Measurements from ENCODE around the gene MEIS3. TPM values are rescaled to one million over a fixed set of nuclear protein-coding genes. Genes with fewer than 3 reads are reported as not detected.

MEIS3 gene
- total RNA-seq, 2 donors from 2014 or later: 16.2 to 41.6 TPM

DNA sequence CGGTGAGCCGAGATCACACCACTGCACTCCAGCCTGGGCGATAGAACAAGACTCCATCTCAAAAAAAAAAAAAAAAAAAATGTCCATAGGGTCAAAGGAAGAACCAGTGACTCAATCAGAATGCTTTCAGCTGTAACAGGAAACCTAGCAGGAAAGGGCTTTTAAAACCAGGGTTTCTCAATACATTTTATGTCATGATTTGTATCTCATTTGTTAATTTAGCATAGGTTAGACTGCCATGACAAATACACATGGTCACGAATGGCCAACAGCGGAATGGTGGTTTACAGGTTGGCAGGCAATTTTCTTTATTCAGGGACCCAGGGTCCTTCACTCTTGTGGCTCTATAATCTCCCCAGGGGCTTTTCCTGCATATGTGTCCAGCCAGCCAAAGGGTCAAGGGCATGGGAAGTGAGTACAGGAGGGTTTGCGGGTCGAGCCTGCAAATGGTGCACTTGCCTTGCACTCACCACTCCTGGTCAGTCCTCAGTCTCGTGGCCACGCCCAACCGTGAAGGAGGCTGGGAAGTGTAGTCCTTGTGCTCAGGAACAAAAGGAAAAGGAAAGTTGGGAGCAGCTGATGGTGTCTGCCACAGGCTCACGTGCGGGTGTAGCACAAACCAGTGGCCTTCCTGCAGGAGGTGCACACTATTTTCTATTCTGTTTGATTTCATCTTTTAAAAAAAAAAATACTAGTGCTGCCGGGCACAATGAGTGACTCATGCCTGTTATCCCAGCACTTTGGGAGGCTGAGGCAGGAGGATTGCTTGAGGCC lies 55.4 kb downstream of the MEIS3 start:
- TF ChIP-seq POLR2A (IDR thresholded peaks at IDR 0.05) (no peak), POLR2AphosphoS5 (IDR thresholded peaks at IDR 0.05) (no peak)
- TF ChIP-seq, protein P1, sequence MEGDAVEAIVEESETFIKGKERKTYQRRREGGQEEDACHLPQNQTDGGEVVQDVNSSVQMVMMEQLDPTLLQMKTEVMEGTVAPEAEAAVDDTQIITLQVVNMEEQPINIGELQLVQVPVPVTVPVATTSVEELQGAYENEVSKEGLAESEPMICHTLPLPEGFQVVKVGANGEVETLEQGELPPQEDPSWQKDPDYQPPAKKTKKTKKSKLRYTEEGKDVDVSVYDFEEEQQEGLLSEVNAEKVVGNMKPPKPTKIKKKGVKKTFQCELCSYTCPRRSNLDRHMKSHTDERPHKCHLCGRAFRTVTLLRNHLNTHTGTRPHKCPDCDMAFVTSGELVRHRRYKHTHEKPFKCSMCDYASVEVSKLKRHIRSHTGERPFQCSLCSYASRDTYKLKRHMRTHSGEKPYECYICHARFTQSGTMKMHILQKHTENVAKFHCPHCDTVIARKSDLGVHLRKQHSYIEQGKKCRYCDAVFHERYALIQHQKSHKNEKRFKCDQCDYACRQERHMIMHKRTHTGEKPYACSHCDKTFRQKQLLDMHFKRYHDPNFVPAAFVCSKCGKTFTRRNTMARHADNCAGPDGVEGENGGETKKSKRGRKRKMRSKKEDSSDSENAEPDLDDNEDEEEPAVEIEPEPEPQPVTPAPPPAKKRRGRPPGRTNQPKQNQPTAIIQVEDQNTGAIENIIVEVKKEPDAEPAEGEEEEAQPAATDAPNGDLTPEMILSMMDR (IDR thresholded peaks at IDR 0.05): no peak
- 88% methylated on average over 13 of the region's 13 CpGs for WGBS
- Histone ChIP-seq H3K27me3 (replicated peaks; ENCODE audit: insufficient read depth) (no peaks in the 10 kb centered on the region), H3K9me3 (no peaks in the 10 kb centered on the region), H3K4me3 (no peak overlapping the region), H3K27ac (no peak overlapping the region), H3K4me1 (replicated peaks) (no peaks in the 10 kb centered on the region), H3K36me3 (peaks cover 3 to 8% of the 10 kb centered on the region in 2 donors)
- no peak for DNase-seq (ENCODE audit: low spot score)
- intact Hi-C loops (cut with DNase I): no loop called here

DNA sequence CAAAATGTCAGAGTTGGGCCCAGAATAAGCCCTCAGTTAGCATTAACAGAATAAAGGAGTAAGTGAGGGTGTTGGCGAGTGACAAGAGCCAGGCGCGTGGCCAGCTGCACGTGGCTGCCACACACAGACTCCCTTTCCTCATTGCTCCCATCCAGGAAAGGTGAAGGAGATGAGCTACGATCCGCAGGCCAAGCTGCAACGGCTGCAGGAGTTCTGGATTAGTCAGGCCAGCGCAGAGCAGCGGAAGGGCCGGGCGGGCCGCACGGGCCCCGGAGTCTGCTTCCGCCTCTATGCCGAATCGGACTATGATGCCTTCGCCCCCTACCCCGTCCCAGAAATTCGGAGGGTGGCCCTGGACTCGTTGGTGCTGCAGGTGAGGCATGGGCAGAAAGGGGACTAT lies 57.0 kb downstream of the MEIS3 start:
- Histone ChIP-seq H3K36me3 (peaks cover 15 to 16% of the 10 kb centered on the region in 2 donors), H3K9me3 (no peaks in the 10 kb centered on the region), H3K27me3 (replicated peaks; ENCODE audit: insufficient read depth) (no peaks in the 10 kb centered on the region), H3K27ac (no peak overlapping the region), H3K4me3 (no peak overlapping the region), H3K4me1 (replicated peaks) (no peaks in the 10 kb centered on the region)
- TF ChIP-seq POLR2AphosphoS5 (IDR thresholded peaks at IDR 0.05) (no peak), POLR2A (IDR thresholded peaks at IDR 0.05) (no peak)
- intact Hi-C loops (cut with DNase I): no loop called here
- WGBS: 96% methylated on average over 21 of the region's 21 CpGs
- DNase-seq (ENCODE audit: low spot score): no peak

DNA sequence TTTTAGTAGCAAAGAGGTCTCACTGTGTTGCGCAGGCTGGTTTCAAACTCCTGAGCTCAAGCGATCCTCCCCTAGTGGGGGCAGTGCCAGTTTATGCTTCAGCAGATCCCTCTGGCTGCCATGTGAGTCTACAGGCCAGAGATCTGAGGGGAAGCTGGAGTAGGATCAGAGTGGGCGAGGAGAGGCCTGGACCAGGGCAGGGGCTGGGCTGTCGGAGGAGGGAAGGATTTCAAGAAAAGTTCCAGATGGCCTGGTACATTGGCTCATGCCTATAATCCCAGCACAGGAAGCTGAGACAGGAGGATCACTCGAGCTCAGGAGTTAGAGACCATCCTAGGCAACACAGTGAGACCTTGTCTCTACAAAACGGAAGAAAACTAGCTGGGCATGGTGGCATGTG lies 60.4 kb downstream of the MEIS3 start:
- no peak for TF ChIP-seq POLR2A (IDR thresholded peaks at IDR 0.05)
- no peak for DNase-seq (ENCODE audit: low spot score)
- Histone ChIP-seq H3K4me3 (no peak overlapping the region), H3K27me3 (replicated peaks; ENCODE audit: insufficient read depth) (no peaks in the 10 kb centered on the region), H3K36me3 (peaks cover 17 to 26% of the 10 kb centered on the region in 2 donors), H3K4me1 (replicated peaks) (no peaks in the 10 kb centered on the region), H3K9me3 (no peaks in the 10 kb centered on the region), H3K27ac (no peak overlapping the region)
- 88% methylated on average over 6 of the region's 6 CpGs for WGBS
- intact Hi-C loops (cut with DNase I): no loop called here

DNA sequence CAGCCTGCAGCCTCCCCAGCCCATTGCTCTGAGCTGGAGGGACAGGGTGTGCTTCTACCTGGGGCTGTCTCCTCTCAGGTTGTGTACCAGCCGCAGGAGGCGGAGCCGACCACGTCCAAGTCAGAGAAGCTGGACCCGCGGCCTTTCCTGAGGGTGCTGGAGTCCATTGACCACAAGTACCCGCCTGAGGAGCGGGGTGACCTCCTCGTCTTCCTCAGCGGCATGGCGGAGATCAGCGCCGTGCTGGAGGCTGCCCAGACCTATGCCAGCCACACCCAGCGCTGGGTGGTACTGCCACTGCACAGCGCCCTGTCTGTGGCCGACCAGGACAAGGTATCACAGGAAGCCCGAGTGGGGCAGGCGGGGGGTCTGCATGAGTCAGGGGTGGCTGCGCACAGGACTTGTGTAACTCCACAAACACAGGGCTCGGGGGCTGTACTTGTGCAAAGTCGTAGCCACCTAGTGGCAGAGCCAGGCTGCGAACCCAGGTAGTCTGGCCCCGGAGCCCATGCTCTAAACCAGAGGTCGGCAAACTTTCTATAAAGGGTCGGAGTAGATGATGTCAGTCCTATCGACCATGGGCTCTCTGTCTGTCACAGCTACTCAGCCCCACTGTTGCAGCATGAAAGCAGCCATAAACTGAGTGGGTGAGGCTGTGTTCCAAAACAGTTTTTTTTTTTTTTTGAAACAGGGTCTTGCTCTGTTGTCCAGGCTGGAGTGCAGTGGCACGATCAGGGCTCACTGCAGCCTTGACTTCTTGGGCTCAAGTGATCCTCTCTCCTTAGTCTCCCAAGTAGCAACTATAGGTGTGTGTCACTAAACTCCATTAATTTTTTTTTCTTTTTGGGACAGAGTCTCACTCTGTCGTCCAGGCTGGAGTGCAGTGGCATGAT lies 61.3 kb downstream of the MEIS3 start:
- Histone ChIP-seq H3K4me3 (no peak overlapping the region), H3K4me1 (replicated peaks) (no peaks in the 10 kb centered on the region), H3K27me3 (replicated peaks; ENCODE audit: insufficient read depth) (no peaks in the 10 kb centered on the region), H3K27ac (no peak overlapping the region), H3K36me3 (peaks cover 24 to 26% of the 10 kb centered on the region in 2 donors), H3K9me3 (no peaks in the 10 kb centered on the region)
- DNase-seq (ENCODE audit: low spot score): no peak
- TF ChIP-seq, protein P1 (IDR thresholded peaks at IDR 0.05): no peak
- TF ChIP-seq POLR2A (IDR thresholded peaks at IDR 0.05) (no peak), POLR2AphosphoS5 (IDR thresholded peaks at IDR 0.05) (no peak)
- WGBS: 95% methylated on average over 26 of the region's 28 CpGs
- intact Hi-C loops (cut with DNase I): no loop called here

DNA sequence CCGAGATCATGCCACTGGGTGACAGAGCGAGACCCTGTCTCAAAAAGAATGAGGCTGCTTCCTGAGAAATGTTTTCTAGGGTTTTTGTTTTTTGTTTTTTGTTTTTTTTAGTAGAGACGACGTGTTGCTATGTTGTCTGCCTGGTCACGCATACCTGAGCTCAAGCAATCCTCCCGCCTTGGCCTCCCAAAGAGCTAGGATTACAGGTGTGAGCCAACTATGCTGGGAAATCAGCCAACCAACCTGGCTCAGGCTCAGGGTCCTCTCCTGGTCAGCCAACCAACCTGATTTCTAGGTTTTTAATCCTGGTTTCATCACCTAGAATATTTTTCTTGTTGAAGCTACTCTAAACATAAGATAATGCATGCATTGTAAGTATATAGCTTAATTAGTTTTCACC lies 62.4 kb downstream of the MEIS3 start:
- Histone ChIP-seq H3K36me3 (peaks cover 26 to 29% of the 10 kb centered on the region in 2 donors), H3K4me3 (no peak overlapping the region), H3K4me1 (replicated peaks) (no peaks in the 10 kb centered on the region), H3K9me3 (no peaks in the 10 kb centered on the region), H3K27ac (no peak overlapping the region), H3K27me3 (replicated peaks; ENCODE audit: insufficient read depth) (no peaks in the 10 kb centered on the region)
- WGBS: 88% methylated on average over 6 of the region's 6 CpGs
- DNase-seq (ENCODE audit: low spot score): no peak
- TF ChIP-seq, protein P1 (IDR thresholded peaks at IDR 0.05): no peak
- TF ChIP-seq POLR2AphosphoS5 (IDR thresholded peaks at IDR 0.05) (no peak), POLR2A (IDR thresholded peaks at IDR 0.05) (no peak)
- intact Hi-C loops (cut with DNase I): no loop called here

All from prostate gland (tissue), 2 donors.